Measurements from ENCODE around the gene MTCL3.

MTCL3 gene

DNA sequence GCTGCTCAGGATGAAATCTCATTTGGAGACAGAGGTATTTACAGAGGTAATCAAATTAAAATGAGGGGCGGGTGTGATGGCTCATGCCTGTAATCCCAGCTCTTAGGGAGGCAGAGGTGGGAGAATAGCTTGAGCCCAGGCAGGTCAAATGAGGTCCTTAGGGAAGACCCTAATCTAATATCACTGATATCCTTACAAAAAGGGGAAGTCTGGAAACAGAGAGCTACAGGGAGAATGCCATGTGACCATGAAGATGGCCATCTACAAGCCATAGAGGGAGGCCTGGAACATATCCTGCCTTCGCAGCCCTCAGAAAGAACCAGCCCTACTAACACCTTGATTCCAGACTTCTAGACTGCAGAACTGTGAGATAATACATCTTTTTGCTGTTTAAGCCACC lies 8.3 kb downstream of the MTCL3 start:
- ChIA-PET POLR2A (ENCODE audit: low non-redundant PET) (no interaction called here), CTCF (interaction anchor here (0.6 kb wide), 1 partner anchor 29 kb away, joined by 3 read pairs; no protein-coding TSS in a partner anchor)
- no peak overlapping the region for H3K27ac ChIP-seq
- TF ChIP-seq, protein P1, sequence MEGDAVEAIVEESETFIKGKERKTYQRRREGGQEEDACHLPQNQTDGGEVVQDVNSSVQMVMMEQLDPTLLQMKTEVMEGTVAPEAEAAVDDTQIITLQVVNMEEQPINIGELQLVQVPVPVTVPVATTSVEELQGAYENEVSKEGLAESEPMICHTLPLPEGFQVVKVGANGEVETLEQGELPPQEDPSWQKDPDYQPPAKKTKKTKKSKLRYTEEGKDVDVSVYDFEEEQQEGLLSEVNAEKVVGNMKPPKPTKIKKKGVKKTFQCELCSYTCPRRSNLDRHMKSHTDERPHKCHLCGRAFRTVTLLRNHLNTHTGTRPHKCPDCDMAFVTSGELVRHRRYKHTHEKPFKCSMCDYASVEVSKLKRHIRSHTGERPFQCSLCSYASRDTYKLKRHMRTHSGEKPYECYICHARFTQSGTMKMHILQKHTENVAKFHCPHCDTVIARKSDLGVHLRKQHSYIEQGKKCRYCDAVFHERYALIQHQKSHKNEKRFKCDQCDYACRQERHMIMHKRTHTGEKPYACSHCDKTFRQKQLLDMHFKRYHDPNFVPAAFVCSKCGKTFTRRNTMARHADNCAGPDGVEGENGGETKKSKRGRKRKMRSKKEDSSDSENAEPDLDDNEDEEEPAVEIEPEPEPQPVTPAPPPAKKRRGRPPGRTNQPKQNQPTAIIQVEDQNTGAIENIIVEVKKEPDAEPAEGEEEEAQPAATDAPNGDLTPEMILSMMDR (conservative IDR thresholded peaks at IDR 0.05; ENCODE audit: low read depth) = no peak
- no peak for DNase-seq (ENCODE audit: low spot score)

DNA sequence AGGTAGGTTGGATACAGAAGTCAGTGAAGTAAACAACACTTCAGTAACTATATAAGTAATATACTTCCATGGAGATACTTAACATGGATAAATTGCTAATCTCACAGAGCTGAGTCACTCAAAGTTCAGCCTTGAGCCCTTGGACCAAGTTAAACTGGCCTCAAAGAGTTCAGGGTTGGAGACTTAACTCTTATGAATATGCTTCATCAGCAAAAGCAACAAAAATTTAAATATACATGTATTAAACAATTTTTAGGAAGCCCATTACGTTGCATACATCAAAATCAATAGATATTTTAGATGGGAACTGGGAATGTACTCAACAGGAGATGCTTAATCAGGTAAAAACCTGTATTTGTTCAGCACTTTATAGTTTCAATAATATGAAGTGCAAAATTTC lies 12.2 kb downstream of the MTCL3 start:
- TF ChIP-seq, protein P1 (conservative IDR thresholded peaks at IDR 0.05; ENCODE audit: low read depth) = no peak
- CTCF ChIA-PET = interaction anchor here (0.7 kb wide), 1 partner anchor 15 kb away, joined by 8 read pairs; no protein-coding TSS in a partner anchor
- POLR2A ChIA-PET (ENCODE audit: low non-redundant PET) = no interaction called here
- H3K27ac ChIP-seq = no peak overlapping the region
- DNase-seq (ENCODE audit: low spot score) = no peak

DNA sequence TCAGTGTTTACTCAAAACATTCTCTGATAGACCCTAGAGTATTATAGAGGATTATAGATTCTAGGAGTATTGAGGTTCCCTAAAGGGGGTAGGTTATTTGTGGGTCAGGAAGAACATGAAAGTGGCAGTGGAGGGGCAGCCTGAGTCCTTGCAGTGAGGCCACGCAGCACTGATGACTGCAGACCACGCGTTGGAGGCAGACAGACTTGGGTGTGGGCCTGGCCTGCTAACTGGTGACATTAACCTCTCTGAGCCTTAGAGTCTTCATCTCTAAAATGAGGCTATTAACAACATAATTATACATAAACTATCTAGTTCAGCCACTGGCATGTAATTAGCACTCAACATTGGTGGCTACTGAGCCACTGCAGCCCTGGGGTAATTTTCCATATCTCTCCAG lies 16.1 kb downstream of the MTCL3 start:
- DNase-seq (ENCODE audit: low spot score) = no peak
- no peak overlapping the region for H3K27ac ChIP-seq
- CTCF ChIA-PET = interaction anchor here (1.1 kb wide), 1 partner anchor 216 kb away, joined by 5 read pairs; no protein-coding TSS in a partner anchor
- TF ChIP-seq, protein P1 (conservative IDR thresholded peaks at IDR 0.05; ENCODE audit: low read depth) = no peak
- POLR2A ChIA-PET (ENCODE audit: low non-redundant PET) = no interaction called here

DNA sequence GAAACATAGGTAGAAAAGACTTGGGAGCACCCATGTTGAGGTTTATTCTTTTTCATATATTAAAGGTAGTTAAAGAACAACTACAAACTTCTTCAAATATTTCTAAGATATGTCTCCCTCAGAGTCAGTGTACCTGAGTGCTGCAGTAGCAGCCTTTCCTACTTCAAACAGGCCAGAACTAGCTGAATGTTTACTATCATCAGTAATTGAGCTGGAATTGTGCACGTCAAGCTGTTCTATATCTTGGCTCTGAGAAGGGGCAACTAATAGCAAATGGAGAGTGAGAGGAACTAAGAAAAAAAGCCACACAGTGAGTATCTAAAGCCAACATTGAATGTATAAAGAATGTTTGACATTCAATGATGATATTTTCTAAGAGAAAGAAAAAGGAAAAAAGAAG lies 21.7 kb downstream of the MTCL3 start:
- CTCF ChIA-PET = interaction anchor here (0.6 to 1.2 kb wide), 3 partner anchors 19 to 942 kb away, joined by 3 to 5 read pairs (median 4); no protein-coding TSS in a partner anchor
- H3K27ac ChIP-seq = no peak overlapping the region
- TF ChIP-seq, protein P1 (conservative IDR thresholded peaks at IDR 0.05; ENCODE audit: low read depth) = no peak
- DNase-seq (ENCODE audit: low spot score) = no peak
- POLR2A ChIA-PET (ENCODE audit: low non-redundant PET) = no interaction called here

DNA sequence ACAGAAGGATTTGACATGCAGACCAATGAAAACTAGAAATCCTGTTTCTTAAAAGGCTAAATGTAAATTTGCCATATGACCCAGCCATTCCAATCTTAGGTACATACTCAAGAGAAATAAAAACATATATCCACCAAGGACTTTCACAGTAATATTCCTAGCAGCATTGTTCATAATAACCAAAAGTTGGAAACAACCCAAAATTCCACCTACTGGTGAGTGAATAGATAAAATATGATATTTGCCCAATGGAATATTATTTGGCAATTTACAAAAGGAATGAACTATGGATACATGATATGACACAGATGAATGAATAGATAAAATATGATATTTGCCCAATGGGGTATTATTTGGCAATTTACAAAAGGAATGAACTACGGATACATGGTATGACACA lies 22.7 kb downstream of the MTCL3 start:
- no peak overlapping the region for H3K27ac ChIP-seq
- POLR2A ChIA-PET (ENCODE audit: low non-redundant PET) = no interaction called here
- DNase-seq (ENCODE audit: low spot score) = no peak
- TF ChIP-seq, protein P1 (conservative IDR thresholded peaks at IDR 0.05; ENCODE audit: low read depth) = no peak
- CTCF ChIA-PET = no interaction called here

DNA sequence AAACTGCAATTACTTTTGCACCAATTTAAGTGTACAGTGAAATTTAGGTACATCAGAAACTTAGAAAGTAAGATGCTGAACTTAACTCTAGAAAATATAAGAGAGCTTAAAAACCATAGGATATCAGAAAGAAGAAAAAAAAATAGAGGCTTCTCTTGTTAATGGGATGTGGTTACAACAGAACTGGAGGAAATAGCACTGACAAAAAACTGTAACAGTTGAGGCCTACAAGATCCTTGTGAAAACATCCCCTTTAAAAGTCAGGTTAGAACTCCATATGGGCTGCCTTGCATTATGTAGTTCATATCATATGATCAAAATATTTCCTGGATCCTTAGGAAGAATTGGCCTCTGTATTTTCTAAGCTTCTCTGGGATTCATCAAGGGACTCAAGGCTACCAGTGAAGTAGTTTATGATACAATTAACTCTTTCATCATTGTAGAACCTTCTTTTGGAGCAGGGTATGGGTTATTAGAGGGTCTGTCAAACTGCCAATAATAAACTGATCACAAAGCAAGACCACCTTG lies 24.8 kb downstream of the MTCL3 start:
- H3K27ac ChIP-seq = no peak overlapping the region
- DNase-seq (ENCODE audit: low spot score) = no peak
- CTCF ChIA-PET = no interaction called here
- TF ChIP-seq, protein P1 (conservative IDR thresholded peaks at IDR 0.05; ENCODE audit: low read depth) = no peak
- POLR2A ChIA-PET (ENCODE audit: low non-redundant PET) = no interaction called here

Data from RWPE1 (cell line).